Natural killer cell (primary cell): ENCODE results near the gene RPS6KA4. TPM values are rescaled to one million over a fixed set of nuclear protein-coding genes. Genes with fewer than 3 reads are reported as not detected.

ENCODE experiments used
- ATAC-seq, 3 donors: fragments of 150-1000 bp in 2 of 3; fragments of 200-7000 bp in 1 of 3; cut with Tn5 transposase; 1 replicate in 1 of 3; 2 replicates in 2 of 3; pipeline ENCODE4 v1.10.0; 2021; ENCODE audit warnings: mild to moderate bottlenecking in 2 of 3, moderate library complexity in 2 of 3
- DNase-seq, 2 donors: peaks; one replicate each; pipeline versions ENCODE4 v3.0.0 to v3.0.0-alpha.2; 2013 to 2021; ENCODE audit warnings: mixed read lengths in 1 of 2
- H3K27ac ChIP-seq: one replicate; pipeline ENCODE4 v1.5.1; 2013; ENCODE audit warnings: mild to moderate bottlenecking, low read length
- H3K27me3 ChIP-seq: one replicate; pipeline ENCODE4 v1.6.1; 2013; ENCODE audit warnings: low read length; ENCODE audit not compliant: control insufficient read depth, insufficient read depth
- H3K36me3 ChIP-seq: one replicate; pipeline ENCODE4 v1.6.1; 2013; ENCODE audit warnings: low read length; ENCODE audit not compliant: control insufficient read depth, insufficient read depth
- H3K4me1 ChIP-seq: one replicate; pipeline ENCODE4 v1.6.1; 2013; ENCODE audit warnings: low read length; ENCODE audit not compliant: control insufficient read depth, insufficient read depth
- H3K4me3 ChIP-seq: one replicate; pipeline ENCODE4 v1.5.1; 2013; ENCODE audit warnings: low read length
- H3K9me3 ChIP-seq: one replicate; pipeline ENCODE4 v1.6.1; 2013; ENCODE audit warnings: low read length; ENCODE audit not compliant: control insufficient read depth, insufficient read depth
- H3K27ac Mint-ChIP-seq, 2 donors: one replicate each; pipeline ENCODE4 v1.8.0; 2022; ENCODE audit warnings: mild to moderate bottlenecking in 2 of 2, mixed read lengths in 2 of 2, moderate library complexity in 1 of 2
- H3K27me3 Mint-ChIP-seq, 2 donors: one replicate each; pipeline ENCODE4 v1.8.0; 2022; ENCODE audit warnings: low read depth in 2 of 2, mixed read lengths in 2 of 2
- H3K36me3 Mint-ChIP-seq: one replicate; pipeline ENCODE4 v1.8.0; 2022; ENCODE audit warnings: mixed read lengths
- H3K4me1 Mint-ChIP-seq, 2 donors: one replicate each; pipeline ENCODE4 v1.8.0; 2022; ENCODE audit warnings: mixed read lengths in 2 of 2
- H3K4me3 Mint-ChIP-seq: one replicate; pipeline ENCODE4 v1.8.0; 2022; ENCODE audit warnings: mild to moderate bottlenecking, moderate library complexity, mixed read lengths
- H3K9me3 Mint-ChIP-seq, 2 donors: one replicate each; pipeline ENCODE4 v1.8.0; 2022; ENCODE audit warnings: mixed read lengths in 2 of 2
- CTCF ChIP-seq: fragments of 200-600 bp; IDR thresholded peaks from one replicate; pipeline ENCODE4 v1.8.0; 2022; ENCODE audit warnings: antibody characterized with exemption
- WGBS: methylation state at CpG from one replicate; pipeline ENCODE4 v1.1.7; 2013; ENCODE audit warnings: missing lambda C conversion rate; ENCODE audit not compliant: insufficient coverage; 5-methylcytosine and 5-hydroxymethylcytosine counted together
- intact Hi-C: fragments of 100-400 bp; cut with micrococcal nuclease; formaldehyde crosslinking; loops from one replicate; pipeline ENCODE4 v1.14.2; 2022
- total RNA-seq, 4 donors: library from RNA; stranded (reverse); fragments of 120-200 nt in 1 of 4; gene quantifications; one replicate each; pipeline versions ENCODE4 v1.2.3 to v1.2.4, GENCODE V29; 2013 to 2022

RPS6KA4 gene
- total RNA-seq, 3 donors from 2014 or later (not counting 1 experiment from before 2014, with no cell fraction given), result 27.6 to 36.0 (median 34.4) TPM

GRCh38 chr11:64384028-64384737 is 25.2 kb downstream of the RPS6KA4 start:
- peaks cover 5 to 17% of the 10 kb centered on the region in 2 donors for H3K4me1 Mint-ChIP-seq
- Histone ChIP-seq H3K4me1 (peaks cover 14% of the 10 kb centered on the region), H3K4me3 (no peak overlapping the region), H3K27ac (no peak overlapping the region), H3K27me3 (no peaks in the 10 kb centered on the region), H3K36me3 (no peaks in the 10 kb centered on the region), H3K9me3 (no peaks in the 10 kb centered on the region)
- 79% methylated on average over 17 of the region's 17 CpGs for WGBS
- H3K27ac Mint-ChIP-seq, result no peak overlapping the region
- peaks cover 0 to 11% of the 10 kb centered on the region in 2 donors for H3K27me3 Mint-ChIP-seq
- H3K36me3 Mint-ChIP-seq, result no peaks in the 10 kb centered on the region
- no peaks in the 10 kb centered on the region for H3K9me3 Mint-ChIP-seq
- H3K4me3 Mint-ChIP-seq, result no peak overlapping the region
- ATAC-seq, result no peak
- intact Hi-C loops, result no loop called here
- TF ChIP-seq CTCF, result no peak
- DNase-seq, result no peak

- peaks cover 5 to 25% of the 10 kb centered on the region in 2 donors for H3K4me1 Mint-ChIP-seq
- no peaks in the 10 kb centered on the region for H3K9me3 Mint-ChIP-seq
- H3K27me3 Mint-ChIP-seq, result peaks cover 0 to 13% of the 10 kb centered on the region in 2 donors
- H3K36me3 Mint-ChIP-seq, result no peaks in the 10 kb centered on the region
- 66% methylated on average over 15 of the region's 15 CpGs for WGBS
- H3K4me3 Mint-ChIP-seq, result no peak overlapping the region
- peaks cover 14% of the 10 kb centered on the region for H3K4me1 ChIP-seq
- H3K9me3 ChIP-seq, result no peaks in the 10 kb centered on the region
- H3K36me3 ChIP-seq, result no peaks in the 10 kb centered on the region
- peak in 1 of 3 donors; percentile 36 for ATAC-seq
- peak overlapping the region in 1 of 2 donors; percentile 5 for H3K27ac Mint-ChIP-seq
- no peak overlapping the region for H3K4me3 ChIP-seq
- no peaks in the 10 kb centered on the region for H3K27me3 ChIP-seq
- intact Hi-C loops, result no loop called here
- no peak overlapping the region for H3K27ac ChIP-seq
- DNase-seq, result no peak
- no peak for TF ChIP-seq CTCF
Measured at GRCh38 chr11:64384981-64385944, 26.3 kb downstream of the RPS6KA4 start.

GRCh38 chr11:64385945-64386704 is 27.2 kb downstream of the RPS6KA4 start:
- Histone ChIP-seq H3K27ac (no peak overlapping the region), H3K4me1 (peaks cover 21% of the 10 kb centered on the region), H3K4me3 (no peak overlapping the region), H3K27me3 (no peaks in the 10 kb centered on the region), H3K36me3 (no peaks in the 10 kb centered on the region), H3K9me3 (no peaks in the 10 kb centered on the region)
- H3K27me3 Mint-ChIP-seq, result peaks cover 0 to 13% of the 10 kb centered on the region in 2 donors
- DNase-seq (no peak), ATAC-seq (peak in 1 of 3 donors; percentile 74)
- no peaks in the 10 kb centered on the region for H3K36me3 Mint-ChIP-seq
- peak overlapping the region in 1 of 2 donors; percentile 5 for H3K27ac Mint-ChIP-seq
- 63% methylated on average over 11 of the region's 11 CpGs for WGBS
- H3K4me3 Mint-ChIP-seq, result no peak overlapping the region
- intact Hi-C loops, result no loop called here
- no peak for TF ChIP-seq CTCF
- no peaks in the 10 kb centered on the region for H3K9me3 Mint-ChIP-seq
- H3K4me1 Mint-ChIP-seq, result peaks cover 13 to 32% of the 10 kb centered on the region in 2 donors
